GM19467 (cell line): Measurements from ENCODE around the gene STARD3.

Experiments
- ATAC-seq: cut with Tn5 transposase; IDR thresholded peaks from one replicate; pipeline ENCODE4 v1.9.1; 2021; ENCODE audit warnings: mild to moderate bottlenecking, moderate library complexity; ENCODE audit not compliant: unreplicated experiment

The STARD3 gene

GRCh38 chr17:39669897-39670735, 33.2 kb downstream of the STARD3 start:
- no peak for ATAC-seq

GRCh38 chr17:39670746-39671145, 33.8 kb downstream of the STARD3 start:
- ATAC-seq, result no peak

GRCh38 chr17:39671651-39672521, 34.9 kb downstream of the STARD3 start:
- no peak for ATAC-seq

GRCh38 chr17:39672522-39673334, 35.8 kb downstream of the STARD3 start:
- no peak for ATAC-seq

- no peak for ATAC-seq
These were observed 36.6 kb downstream of the STARD3 start for GRCh38 chr17:39673335-39674081.

GRCh38 chr17:39674179-39674578, 37.2 kb downstream of the STARD3 start:
- ATAC-seq, result no peak

- ATAC-seq, result peak; percentile 50
These were observed 37.9 kb downstream of the STARD3 start for GRCh38 chr17:39674702-39675389.

GRCh38 chr17:39675390-39676082, 38.6 kb downstream of the STARD3 start:
- no peak for ATAC-seq

- ATAC-seq, result no peak
These were observed 39.4 kb downstream of the STARD3 start for GRCh38 chr17:39676198-39676819.

GRCh38 chr17:39677072-39677471, 40.1 kb downstream of the STARD3 start:
- ATAC-seq, result no peak

- no peak for ATAC-seq
These were observed 40.8 kb downstream of the STARD3 start for GRCh38 chr17:39677542-39678339.

GRCh38 chr17:39678340-39679116, 41.6 kb downstream of the STARD3 start:
- no peak for ATAC-seq

GRCh38 chr17:39679521-39680192, 42.7 kb downstream of the STARD3 start:
- no peak for ATAC-seq

GRCh38 chr17:39683295-39683939, 46.5 kb downstream of the STARD3 start:
- no peak for ATAC-seq

GRCh38 chr17:39684369-39685192, 47.6 kb downstream of the STARD3 start:
- no peak for ATAC-seq
